Measurements from ENCODE around the gene CTXND1.

Gene CTXND1

DNA sequence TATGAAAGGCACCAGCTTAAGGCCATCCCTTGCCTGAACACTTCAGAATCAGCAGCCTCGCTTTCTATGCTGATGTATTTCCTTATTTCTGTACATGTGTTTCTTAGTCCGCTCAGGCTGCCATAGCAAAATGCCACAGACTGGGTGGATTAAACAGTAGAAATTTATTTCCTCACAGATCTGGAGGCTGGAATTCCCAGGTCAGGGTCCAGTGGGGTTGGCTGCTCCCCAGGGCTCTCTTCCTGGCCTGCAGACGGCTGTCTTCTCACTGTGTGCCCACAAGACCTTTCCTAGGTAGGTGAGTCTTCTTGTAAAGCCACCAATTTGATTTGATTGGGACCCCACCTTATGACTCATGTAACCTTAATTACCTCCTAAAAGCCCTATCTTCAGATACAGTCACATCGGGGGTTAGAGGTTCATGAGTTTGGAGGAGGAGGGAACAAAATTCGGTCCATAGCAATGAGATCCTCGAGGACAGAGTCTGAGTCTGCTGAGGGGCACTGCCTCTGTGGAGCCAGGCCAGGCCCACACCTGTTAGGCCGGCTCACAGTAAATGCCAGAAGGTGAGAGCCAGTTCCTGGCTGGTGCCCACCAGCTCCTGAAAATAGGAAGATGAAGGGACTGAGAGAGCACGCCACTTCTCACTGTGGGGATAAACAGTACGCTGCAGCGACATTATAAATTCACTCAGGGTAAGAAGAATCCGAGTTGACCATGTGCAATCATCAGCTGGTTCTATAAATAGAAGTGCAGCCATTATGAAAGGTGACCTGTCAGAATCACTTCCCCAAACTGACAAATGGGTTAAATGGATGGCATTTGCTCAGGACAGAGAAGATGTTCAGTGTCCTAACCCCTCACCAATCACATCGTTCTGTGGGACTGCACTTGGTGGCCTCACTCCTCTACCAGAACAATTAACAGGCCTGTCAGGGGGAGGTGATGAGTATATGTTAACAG is 41.1 kb downstream of the CTXND1 start:
- no peak for DNase-seq (ENCODE audit: low read depth)

DNA sequence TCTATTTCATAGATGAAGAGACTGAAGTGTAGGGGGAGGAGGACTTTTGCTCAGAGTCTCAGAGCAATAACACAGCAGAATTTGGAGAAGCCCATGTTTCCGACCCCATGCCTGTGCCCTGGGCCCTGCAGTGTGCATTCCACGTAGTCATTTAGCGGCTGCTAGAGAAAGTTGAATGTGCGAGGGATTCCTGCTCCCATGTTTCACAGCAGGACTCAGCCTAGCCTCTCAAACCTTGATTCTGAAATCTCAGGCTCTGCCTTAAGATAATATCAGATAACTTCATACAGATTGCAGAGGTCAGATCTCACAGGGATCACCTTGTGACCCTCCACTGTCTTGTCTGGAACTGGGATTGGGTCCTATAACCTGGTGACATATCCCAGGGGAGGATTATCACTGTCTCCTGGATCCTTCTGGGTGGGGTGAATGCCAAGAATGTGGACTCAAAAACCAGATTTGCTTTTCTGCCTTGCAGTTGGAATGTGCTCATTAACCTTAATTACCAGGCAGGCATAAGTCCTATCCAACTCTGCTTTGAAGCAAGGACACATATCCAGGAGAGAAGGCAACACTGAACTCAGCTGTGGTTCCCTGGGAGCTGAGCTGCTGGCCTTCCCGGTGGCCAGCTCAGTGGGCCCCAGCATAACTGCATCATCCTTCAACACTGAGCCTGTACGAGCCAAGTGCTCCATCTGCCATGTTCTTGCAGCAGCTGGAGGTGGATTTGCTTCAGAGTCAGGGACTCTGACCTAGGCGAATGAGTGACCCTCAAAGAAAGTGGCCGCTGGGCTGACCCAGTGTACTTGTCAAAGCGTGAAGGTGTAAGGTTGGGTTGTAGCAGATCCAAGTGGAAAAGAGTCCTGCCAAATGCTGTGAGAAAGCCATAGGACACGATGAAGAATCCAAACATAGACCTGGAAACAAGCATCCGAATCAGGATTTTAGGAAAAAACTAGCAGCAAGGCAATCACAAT is 43.0 kb downstream of the CTXND1 start:
- DNase-seq (ENCODE audit: low read depth): no peak

DNA sequence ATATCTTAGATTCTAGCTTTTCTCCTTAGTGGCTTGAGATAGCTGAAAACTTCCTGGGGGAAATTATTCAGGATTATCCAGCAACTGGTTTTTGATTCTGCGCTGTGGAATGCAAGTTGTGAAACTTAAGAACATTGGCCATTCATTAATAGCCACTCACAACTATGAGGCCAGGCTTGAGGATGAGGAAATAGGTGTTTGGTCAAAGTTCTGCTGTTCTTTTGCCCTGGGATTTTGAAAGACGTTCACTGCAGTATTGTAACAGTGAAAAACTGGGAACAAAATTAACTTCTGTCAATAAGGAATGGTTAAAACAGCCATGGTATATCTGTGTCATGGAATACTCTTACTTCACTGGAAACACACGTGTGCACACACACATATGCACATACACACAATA is 44.1 kb downstream of the CTXND1 start:
- no peak for DNase-seq (ENCODE audit: low read depth)

DNA sequence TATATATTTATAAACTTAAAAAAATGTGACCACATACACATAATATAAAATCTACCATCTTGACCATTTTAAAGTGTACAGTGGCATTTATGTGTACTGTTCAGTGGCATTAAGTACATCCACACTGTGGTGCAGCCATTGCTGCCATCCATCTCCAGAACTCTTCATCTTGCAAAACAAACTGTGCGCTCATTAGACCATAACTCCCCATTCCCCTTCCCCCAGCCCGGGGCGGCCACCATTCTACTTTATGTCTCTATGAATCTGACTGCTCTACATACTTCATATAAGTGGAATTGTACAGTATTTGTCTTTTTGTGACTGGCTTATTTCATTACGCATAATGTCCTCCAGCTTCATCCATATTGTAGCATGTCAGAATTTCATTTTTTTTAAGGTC is 47.8 kb downstream of the CTXND1 start:
- DNase-seq (ENCODE audit: low read depth): no peak

DNA sequence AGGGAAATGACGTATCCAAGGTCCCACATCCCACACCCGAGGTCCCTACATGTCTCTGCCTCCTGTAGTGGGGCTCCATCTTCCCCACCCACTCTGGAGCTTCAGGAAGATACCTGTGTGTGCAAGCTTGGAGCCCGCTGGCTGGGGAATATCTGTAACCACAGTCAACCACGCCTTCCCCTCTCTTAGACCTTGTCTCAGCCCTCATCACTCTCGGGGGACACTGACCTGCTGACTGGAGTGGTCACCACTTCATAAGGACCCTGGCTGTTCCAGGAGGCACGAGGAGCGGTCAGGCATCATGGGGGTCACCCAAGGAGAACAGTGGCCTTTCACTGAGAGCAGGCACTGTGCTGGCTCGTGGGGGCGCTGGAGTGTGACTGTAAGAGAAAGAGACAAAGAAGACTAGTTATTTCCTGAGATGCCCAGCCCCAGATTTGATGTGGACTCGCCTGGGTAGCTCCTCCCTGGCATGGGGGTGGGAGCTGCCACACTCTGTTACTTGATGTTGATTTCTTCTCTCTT is 48.6 kb downstream of the CTXND1 start:
- no peak for DNase-seq (ENCODE audit: low read depth)

DNA sequence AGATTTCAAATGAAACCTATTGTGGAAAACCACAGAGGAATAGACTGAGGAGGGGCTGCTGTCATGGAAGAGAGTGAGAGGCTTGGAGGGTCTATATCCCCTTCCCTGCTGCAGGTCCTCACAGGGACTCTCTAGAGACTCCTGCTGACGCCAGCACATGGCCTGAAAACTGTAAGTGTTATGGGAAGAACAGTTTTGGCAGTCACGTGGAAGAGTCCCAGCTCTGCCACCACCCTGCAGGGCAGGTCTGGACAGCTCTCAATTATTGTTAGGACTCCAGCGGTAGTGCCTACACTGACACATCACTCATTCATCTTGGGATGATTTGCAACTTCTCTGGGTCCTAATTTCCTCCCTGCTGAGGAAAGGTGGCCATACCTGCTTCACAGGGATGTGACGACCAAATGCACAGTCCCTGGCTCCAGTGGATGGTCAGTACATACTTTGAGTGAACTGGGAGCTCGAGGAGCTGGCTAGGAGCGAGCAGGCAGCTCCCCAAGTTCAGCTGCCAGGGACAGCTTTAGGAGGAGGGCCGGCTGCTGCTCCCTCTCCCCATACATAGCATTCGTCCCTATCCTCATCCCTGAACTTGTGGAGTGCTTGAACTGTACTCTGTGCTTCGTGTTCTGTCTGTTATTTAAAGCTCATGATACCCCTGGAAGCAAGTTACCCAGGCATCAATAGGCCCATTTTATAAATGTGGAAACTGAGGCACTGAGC is 49.2 kb downstream of the CTXND1 start:
- DNase-seq (ENCODE audit: low read depth): no peak

DNA sequence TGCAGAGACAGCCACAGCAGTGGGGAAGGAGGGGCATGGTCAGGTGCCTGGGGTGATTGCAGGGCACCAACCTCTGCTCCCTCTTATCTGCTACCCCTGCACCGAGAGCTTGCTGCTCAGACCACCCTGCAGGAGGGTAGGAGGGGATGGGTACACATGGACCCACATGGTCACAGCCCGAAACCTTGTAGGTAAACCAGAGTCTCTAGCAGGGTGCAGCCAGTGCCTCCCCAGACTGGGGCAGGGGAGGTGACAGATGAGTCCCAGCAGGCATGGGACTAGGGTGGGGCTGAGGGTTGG is 50.0 kb downstream of the CTXND1 start:
- no peak for DNase-seq (ENCODE audit: low read depth)

DNA sequence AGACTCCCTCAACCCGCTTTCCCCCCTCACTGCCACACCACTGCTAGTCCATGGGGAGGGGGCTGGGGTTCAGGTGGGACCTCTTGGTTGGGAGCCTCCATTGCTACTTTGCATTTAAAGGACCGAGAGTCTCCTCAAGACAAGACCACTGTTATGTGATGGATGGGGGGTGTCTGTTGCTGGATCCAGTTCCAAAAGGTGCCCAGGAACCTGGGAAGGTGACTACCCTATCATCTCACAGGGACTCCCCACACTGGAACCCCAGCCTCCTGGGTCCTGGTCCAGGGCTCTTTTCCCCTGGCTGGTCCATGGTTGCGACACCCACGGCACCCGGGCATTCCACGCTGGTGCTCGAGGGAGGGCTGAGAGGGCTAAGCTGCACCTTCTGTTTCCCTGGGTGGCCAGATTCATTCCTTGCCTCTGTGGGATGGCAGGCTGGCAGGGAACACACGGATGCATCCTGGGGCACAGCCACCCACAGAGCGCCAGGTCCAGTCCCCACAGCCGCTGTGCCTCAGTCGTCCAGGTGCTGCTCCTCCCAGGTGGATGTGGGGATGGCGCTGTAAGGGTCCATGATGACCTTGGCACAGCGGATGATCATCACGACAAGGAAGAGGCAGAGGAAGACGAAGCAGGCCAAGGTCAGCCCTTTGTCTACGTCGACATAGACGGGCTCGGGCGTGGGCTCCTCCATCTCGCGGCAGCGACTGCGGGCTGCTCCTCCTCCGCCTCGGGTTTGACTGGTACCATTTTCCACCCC is 50.6 kb downstream of the CTXND1 start:
- DNase-seq (ENCODE audit: low read depth): no peak

DNA sequence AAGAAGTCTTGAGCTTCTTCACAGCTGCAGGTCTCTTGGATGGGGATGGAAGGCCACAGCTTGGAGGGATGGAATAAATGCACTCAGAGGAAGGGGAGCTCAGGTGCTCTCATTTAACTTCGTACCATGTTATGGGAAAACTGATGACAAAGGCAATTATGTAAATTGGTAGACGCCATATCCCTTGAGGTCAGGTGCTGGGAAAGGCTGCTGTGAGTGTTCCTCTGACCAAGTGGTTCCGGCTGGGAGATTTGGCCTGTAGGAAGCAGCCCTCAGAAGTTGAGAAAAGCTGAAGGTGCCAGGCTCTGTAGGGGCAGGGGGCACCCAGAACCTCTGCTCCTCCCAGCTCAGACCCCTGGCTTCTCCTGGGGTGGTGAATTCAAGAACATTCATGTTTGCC is 52.1 kb downstream of the CTXND1 start:
- DNase-seq (ENCODE audit: low read depth): no peak

DNA sequence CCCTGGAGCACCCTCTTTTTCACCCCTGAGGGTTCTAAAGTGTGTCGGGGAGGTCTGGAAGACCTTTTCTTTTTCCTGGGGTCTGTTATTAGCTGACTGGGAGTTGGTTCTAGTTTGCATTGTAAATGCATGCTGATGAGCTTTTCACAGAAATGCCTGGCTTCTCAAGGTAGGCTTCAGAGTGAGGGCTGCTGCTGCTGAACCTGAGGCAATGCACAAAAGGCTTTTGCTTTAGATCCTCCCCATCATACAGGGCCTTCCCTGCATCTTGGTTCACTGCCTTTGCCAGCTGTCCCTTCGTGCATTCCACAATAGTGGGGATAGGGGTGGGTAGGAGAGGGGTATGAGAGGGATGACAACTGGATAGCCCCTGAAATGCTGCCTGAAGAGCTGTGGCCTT is 52.6 kb downstream of the CTXND1 start:
- no peak for DNase-seq (ENCODE audit: low read depth)

DNA sequence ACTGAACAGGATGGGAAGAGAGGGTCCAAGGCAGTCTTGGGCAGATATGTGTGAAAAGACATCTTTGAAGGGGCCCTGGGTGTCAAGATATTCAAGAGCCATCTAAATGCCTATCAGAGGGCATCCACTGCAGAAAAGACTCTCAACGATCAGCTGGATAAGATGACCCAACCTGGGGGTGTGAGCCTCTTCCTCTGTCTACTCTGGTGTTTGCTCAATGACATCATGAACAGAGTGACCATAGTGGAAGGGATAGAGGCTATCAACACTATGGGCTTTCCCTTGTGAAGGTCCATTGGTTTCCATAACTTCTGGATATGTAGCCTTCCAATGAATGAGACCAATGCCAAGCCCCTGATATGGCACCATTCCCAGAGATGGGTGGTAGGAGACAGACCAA is 57.1 kb downstream of the CTXND1 start:
- no peak for DNase-seq (ENCODE audit: low read depth)

DNA sequence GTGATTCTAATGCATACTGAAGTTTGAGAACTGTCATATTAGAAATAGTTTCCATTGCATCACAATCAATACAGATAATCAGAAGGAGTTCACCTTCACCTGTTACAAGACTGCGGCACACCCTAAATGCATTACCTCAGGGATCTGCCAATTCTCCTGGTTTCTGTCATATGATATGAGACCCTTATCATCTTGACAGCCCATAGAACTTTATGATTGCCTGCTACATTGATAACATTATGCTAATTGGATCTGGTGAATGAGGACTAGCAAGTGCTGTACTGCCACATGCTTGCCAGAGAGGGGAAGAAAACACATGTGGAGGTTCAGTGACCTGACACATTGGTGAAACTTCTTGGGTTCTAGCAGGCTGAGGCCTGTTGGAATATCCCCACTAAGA is 57.8 kb downstream of the CTXND1 start:
- DNase-seq (ENCODE audit: low read depth): no peak

DNA sequence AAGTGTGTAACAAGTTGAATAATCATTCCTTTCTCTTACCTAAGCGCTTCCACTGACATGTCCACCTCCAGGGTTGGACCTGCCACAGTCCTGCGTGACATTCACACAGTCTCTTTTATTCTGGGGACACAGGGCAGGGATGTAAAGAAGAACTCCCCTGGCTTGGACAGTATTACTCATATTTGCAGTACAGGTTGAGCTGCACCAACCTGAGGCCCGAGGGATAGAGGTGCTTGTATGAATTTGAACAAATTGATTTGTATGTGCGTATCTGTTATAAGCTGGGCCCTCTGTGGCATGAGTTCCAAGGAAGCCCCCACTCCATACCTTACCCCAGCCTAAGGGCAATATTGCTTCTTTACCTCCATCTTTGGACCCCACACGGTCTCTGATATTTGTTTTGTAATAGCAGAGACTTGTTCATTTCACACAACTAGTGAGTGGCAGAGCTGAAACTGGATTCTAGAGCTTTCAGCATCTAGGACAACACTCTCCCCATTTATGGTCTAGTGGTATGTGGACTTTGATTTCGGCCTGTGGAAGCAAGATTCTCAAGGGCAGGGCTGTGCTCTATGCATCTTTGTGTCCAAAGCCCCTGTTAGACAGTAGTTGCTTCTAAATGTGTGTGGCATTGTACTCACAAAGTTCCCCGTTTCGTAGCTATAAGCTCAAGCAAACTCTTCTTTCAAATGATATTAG is 60.0 kb downstream of the CTXND1 start:
- DNase-seq (ENCODE audit: low read depth): no peak

DNA sequence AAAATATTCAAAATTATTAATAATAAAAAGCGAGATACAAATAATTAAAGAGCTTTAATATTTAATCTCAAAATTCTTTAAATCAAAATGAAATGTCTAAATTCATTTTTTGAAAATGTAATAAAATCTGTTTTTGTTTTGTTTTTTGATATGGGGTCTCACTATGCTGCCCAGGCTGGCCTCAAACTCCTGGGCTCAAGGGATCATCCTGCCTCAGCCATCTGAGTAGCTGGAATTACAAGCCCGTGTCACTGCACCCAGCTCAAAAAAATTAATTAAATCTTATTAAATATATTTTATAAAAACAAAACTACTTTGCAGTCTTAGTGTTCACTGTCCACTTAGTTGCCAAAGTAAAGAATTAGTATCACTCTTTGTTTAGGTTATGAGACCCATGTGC is 60.8 kb downstream of the CTXND1 start:
- DNase-seq (ENCODE audit: low read depth): no peak

DNA sequence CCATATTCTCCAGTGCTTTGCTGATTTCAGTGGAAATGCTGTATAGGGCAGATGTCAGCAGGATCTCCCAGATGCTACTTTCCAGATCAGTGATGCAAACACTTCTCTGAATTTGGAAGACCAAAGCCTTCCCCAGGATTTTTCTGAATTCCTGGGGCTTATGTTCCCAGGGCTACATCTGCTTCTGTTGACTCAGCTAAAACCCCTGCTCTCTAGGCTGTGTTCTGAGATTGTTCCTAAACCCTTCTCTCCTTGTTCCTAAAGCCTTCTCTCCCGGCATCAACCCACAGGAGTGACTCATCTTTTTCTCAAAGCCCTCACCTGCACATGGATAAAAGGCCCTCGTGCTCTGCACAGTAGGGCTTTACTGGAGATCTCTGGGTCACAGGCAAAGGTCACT is 63.8 kb downstream of the CTXND1 start:
- no peak for DNase-seq (ENCODE audit: low read depth)

DNA sequence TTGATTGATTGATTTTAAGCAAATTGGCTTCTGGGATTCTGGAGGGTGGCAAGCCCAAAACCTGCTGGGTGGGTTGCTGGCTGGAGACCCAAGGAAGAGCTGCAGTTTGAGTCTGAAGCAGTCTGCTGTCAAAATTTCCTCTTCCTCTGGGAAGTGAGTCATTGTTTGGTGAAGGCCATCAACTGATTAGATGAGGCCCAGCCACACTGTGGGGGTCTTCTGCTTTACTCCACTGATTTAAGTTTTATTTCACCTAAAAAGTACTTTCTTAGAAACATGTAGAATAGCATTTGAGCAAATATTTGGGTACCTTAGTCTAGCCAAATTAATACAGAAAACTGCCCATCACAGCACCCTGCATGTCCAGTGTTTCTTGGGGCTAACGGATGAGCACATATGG is 65.4 kb downstream of the CTXND1 start:
- no peak for DNase-seq (ENCODE audit: low read depth)

DNA sequence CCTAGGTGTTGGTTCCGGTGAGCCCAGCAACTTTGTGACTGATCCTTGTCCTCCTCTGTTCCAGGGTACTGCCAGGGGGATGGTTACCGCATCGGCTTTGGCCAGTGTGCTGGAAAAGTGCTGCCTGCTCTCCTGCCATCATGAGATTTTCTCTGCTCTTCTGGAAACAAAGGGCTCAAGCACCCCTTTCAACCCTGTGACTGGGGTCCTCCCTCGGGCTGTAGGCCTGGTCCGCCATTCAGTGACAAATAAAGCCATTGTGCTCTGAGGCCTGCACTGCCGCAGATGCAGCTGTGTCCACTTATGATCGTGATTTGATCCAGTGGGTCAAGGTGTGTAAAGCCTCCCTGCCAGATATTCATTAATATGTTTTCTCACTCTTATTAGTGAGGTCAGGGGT is 65.9 kb downstream of the CTXND1 start:
- DNase-seq (ENCODE audit: low read depth): no peak

DNA sequence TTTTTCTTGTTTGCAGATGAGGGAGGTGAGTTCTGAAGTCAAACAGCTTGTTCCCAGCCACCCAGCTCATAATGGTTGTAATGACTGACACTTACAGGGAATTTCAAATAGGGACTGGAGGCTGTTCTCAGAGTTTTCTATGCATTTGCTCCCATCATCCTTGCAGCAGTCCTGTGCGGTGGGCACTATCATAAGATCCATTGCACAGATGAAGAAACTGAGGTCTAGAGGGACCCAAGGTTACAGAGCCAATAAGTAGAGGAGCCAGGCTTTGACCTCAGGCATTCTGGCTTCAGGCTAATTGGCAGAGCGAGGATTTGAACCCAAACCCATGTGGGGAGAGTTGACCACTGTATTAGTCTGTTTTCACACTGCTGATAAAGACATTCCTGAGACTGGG is 66.9 kb downstream of the CTXND1 start:
- DNase-seq (ENCODE audit: low read depth): no peak

DNA sequence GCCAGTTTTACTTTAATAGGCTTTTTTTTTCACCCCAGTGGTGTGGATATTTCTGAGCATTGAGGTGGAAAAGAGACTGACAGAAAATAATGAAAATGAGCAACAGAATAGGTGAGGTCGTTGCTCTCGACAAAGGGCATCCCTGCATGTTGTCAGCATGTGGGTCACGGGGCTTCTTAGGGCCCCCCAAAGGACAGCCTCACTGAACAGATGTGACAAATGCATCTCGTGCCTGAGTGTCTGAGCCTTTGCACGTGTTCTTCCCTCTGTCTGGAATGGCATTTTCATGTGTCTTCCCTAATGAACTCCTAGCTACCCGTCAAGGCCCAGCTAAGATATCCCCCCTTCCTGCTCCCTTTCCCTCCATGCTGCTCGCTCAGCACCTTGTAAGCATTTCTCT is 67.5 kb downstream of the CTXND1 start:
- DNase-seq (ENCODE audit: low read depth): no peak

DNA sequence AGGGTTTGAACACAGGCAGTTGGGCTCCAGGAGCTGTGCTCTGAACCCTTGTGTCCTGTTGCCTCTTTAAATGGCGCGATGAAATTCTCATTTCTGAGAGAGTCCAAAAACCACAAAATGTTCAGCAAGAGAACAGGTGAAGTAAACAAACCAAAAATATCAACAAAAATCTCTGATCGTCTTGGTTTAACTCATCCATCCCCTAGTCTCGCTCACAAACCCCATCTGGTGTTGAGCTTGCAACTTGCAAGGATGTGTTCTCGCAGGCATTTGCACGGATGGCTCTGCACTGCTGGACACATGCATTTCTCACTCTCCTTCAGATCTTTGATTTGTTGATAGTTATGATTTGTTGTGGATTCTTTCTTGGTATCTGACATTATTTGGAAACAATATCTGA is 68.1 kb downstream of the CTXND1 start:
- no peak for DNase-seq (ENCODE audit: low read depth)

DNA sequence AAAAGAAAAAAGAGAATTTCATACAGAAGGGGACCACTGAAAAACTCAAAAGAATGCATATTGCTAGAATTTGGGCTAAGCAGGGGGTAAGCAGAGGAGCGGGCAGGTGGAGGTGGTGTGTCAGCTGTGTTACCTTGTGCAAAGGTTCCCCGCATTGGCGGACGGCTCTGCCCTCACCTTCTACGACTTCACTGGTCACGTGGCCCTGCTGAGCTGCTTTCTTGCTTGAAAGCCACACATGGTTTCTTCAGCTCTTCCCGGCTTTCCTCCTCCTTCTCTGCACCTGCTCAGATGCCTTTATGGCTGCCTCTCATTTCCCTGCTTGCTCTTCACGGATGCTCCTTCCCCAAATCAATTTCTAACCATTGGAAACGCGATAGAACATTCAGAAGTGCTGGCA is 68.7 kb downstream of the CTXND1 start:
- no peak for DNase-seq (ENCODE audit: low read depth)

All from activated T-helper 9 cell treated with anti-CD3 and anti-CD28 coated beads, Interleukin-2, amount 50 U/mL, for 16 hours (primary cell).